ENCODE data around the gene RALBP1. TPM values are rescaled to one million over a fixed set of nuclear protein-coding genes. Genes with fewer than 3 reads are reported as not detected.

The RALBP1 gene
- total RNA-seq, 1 experiment from 2014 or later: 66.2 TPM

DNA sequence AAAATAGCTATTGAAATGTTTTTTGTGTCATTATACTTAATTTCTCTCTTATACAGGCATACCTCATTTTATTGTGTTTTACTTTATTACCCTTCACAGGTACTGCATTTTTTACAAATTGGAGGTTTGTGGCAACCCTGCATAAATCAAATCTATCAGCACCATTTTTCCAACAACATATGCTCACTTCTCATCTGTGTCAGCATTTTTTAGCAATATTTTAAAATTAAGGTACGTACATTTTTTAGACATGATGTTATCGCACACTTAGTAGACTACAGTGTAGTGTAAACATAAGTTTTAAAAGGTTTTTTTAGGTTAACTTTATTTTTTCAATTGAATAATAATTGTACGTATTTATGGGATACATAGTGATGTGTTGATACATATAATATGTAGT, 30.8 kb upstream of the RALBP1 start:
- H3K27ac ChIP-seq (ENCODE audit: low read depth, low read length): no peak overlapping the region
- intact Hi-C loops (cut with micrococcal nuclease): no loop called here

More for the DNA sequence above, 30.8 kb upstream of the RALBP1 start:
- H3K9me3 ChIP-seq (ENCODE audit: control insufficient read depth in 1 of 2, insufficient read depth in 1 of 2, low read depth in 1 of 2, low read length in 2 of 2): peaks cover 0 to 8% of the 10 kb centered on the region in 2 experiments; a peak in 2 of 4 replicates
- no peaks in the 10 kb centered on the region for H3K9me2 ChIP-seq (ENCODE audit: insufficient read depth)
- H3K4me2 ChIP-seq (ENCODE audit: low read length): no peak overlapping the region
- no peak for ATAC-seq
- no peaks in the 10 kb centered on the region for H3K79me2 ChIP-seq (ENCODE audit: insufficient read depth, low read length)
- ChIA-PET POLR2A (no interaction called here), CTCF (no interaction called here), RAD21 (ENCODE audit: low non-redundant PET in 1 of 2, low total read pairs in 2 of 2, uncharacterized antibody in 2 of 2, unreplicated experiment in 2 of 2) (no interaction called here)
- H3K4me1 ChIP-seq (ENCODE audit: control insufficient read depth in 1 of 2, insufficient read depth in 2 of 2, low read length in 2 of 2): no peaks in the 10 kb centered on the region
- no peak overlapping the region for H2AFZ ChIP-seq (ENCODE audit: low read depth, low read length, poor library complexity, severe bottlenecking)
- DNase-seq (ENCODE audit: low read depth, low spot score): no peak
- H3K36me3 ChIP-seq (ENCODE audit: control insufficient read depth in 1 of 2, insufficient read depth in 2 of 2, low read length in 2 of 2): no peaks in the 10 kb centered on the region
- H3K4me3 ChIP-seq (replicated peaks in 1 of 2; ENCODE audit: low read depth in 1 of 2, low read length in 2 of 2): no peak overlapping the region
- H4K20me1 ChIP-seq (ENCODE audit: insufficient read depth): no peaks in the 10 kb centered on the region
- no peak for TF ChIP-seq RAD21 (IDR thresholded peaks at IDR 0.05; ENCODE audit: low read depth)
- TF ChIP-seq TCF7L2 (IDR thresholded peaks at IDR 0.05; ENCODE audit: borderline replicate concordance, extremely low read depth, insufficient read depth, insufficient read length): no peak
- TF ChIP-seq, protein P1, sequence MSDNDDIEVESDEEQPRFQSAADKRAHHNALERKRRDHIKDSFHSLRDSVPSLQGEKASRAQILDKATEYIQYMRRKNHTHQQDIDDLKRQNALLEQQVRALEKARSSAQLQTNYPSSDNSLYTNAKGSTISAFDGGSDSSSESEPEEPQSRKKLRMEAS (IDR thresholded peaks at IDR 0.05): no peak
- TF ChIP-seq SIN3A (IDR thresholded peaks at IDR 0.05; ENCODE audit: low read depth): no peak
- TF ChIP-seq EZH2phosphoT487 (IDR thresholded peaks at IDR 0.05; ENCODE audit: borderline replicate concordance): no peak
- TF ChIP-seq ELF1 (IDR thresholded peaks at IDR 0.05; ENCODE audit: borderline replicate concordance, low read depth): no peak
- TF ChIP-seq CEBPB (IDR thresholded peaks at IDR 0.05; ENCODE audit: low read depth): no peak
- no peak for TF ChIP-seq SP1 (IDR thresholded peaks at IDR 0.05; ENCODE audit: low read depth)
- no peak for TF ChIP-seq JUND (IDR thresholded peaks at IDR 0.05)
- TF ChIP-seq CTCF (IDR thresholded peaks at IDR 0.05 in 2 of 3, conservative IDR thresholded peaks at IDR 0.05 in 1 of 3; ENCODE audit: borderline replicate concordance in 1 of 3, insufficient read depth in 1 of 3, low read depth in 2 of 3, low read length in 2 of 3): no peak
- TF ChIP-seq SRF (IDR thresholded peaks at IDR 0.05; ENCODE audit: low read depth): no peak
- no peak for TF ChIP-seq ZNF274 (IDR thresholded peaks at IDR 0.05; ENCODE audit: low read depth, low read length)
- TF ChIP-seq POLR2AphosphoS5 (IDR thresholded peaks at IDR 0.05; ENCODE audit: low read depth, low read length): no peak
- no peak for TF ChIP-seq ATF3 (IDR thresholded peaks at IDR 0.05)
- no peak for TF ChIP-seq REST (IDR thresholded peaks at IDR 0.05; ENCODE audit: low read depth)
- TF ChIP-seq CBX3 (IDR thresholded peaks at IDR 0.05; ENCODE audit: low read depth): no peak
- no peak for TF ChIP-seq EZH2 (IDR thresholded peaks at IDR 0.05)
- no peak overlapping the region for H3K9ac ChIP-seq (ENCODE audit: low read length)
- BruUV-seq (replicated peaks): no TSS peak
- H3K27me3 ChIP-seq (ENCODE audit: insufficient read depth, low read length): no peaks in the 10 kb centered on the region
